HUES6 (cell line): Measurements from ENCODE around the gene SELENOP.

ENCODE experiments used
- H3K27ac ChIP-seq: 2 replicates; pipeline ENCODE4 v1.7.0; 2013; ENCODE audit warnings: low read depth, mild to moderate bottlenecking, low read length, inconsistent platforms
- H3K27me3 ChIP-seq: 2 replicates; pipeline ENCODE4 v1.6.1; 2013; ENCODE audit warnings: low read length; ENCODE audit not compliant: control insufficient read depth, insufficient read depth
- H3K36me3 ChIP-seq: 2 replicates; pipeline ENCODE4 v1.6.1; 2013; ENCODE audit warnings: low read length; ENCODE audit not compliant: control insufficient read depth, insufficient read depth
- H3K4me1 ChIP-seq: 2 replicates; pipeline ENCODE4 v1.6.1; 2013; ENCODE audit warnings: low read length; ENCODE audit not compliant: control insufficient read depth, insufficient read depth
- H3K4me3 ChIP-seq: 2 replicates; pipeline ENCODE4 v1.5.1; 2013; ENCODE audit warnings: low read depth, low read length
- H3K9ac ChIP-seq: one replicate; pipeline ENCODE4 v1.6.1; 2013; ENCODE audit warnings: mild to moderate bottlenecking, low read length
- H3K9me3 ChIP-seq: 2 replicates; pipeline ENCODE4 v1.6.1; 2013; ENCODE audit warnings: low read depth, low read length; ENCODE audit not compliant: control insufficient read depth, insufficient read depth

The SELENOP gene

GRCh38 chr5:42807722-42808447 lies 3.8 kb downstream of the SELENOP start:
- H3K27ac ChIP-seq, result no peak overlapping the region
- H3K27me3 ChIP-seq, result no peaks in the 10 kb centered on the region
- peaks cover 10% of the 10 kb centered on the region; the same call in 1 of the 2 replicates for H3K36me3 ChIP-seq
- H3K9me3 ChIP-seq, result no peaks in the 10 kb centered on the region
- peaks cover 19% of the 10 kb centered on the region for H3K4me1 ChIP-seq
- no peak overlapping the region for H3K4me3 ChIP-seq
- H3K9ac ChIP-seq, result no peak overlapping the region

- H3K9ac ChIP-seq, result no peak overlapping the region
- H3K9me3 ChIP-seq, result no peaks in the 10 kb centered on the region
- no peaks in the 10 kb centered on the region for H3K27me3 ChIP-seq
- H3K4me3 ChIP-seq, result no peak overlapping the region
- H3K4me1 ChIP-seq, result peaks cover 8% of the 10 kb centered on the region; the same call in 1 of the 2 replicates
- H3K36me3 ChIP-seq, result peaks cover 10% of the 10 kb centered on the region; the same call in 1 of the 2 replicates
- H3K27ac ChIP-seq, result no peak overlapping the region
Observed at GRCh38 chr5:42806701-42807262, 4.9 kb downstream of the SELENOP start.

DNA sequence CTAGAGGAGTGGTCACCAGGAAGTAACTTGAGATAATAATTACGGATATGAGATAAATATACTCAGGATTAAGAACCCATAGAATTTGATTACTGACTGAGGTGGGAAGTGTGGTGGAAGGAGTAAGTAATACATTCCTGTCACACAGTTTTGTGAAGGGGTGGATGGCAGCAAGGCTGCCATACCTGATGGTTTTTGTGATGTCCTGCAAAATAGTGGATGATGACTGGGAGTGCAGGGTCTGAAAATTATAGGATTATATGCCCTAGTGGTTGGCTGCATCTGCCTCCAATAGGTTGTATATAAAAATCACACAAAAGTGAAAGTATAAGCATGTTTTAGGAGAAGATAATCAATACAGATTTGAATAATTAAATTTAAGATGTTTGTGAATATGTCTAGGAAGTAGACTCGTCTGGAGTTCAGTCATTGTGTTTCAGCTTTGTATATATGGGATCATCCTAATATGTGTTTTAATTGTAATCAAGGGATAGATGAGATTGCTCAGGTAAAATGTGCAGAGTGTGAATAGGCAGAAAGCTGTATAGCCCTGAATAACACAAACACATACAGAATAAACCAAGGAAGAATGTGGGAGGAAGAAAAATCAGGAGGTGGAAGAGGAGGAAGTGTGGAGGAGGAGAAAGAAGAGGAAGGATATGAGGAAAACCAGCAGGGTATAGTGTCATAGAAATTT lies 5.5 kb downstream of the SELENOP start:
- Histone ChIP-seq H3K9ac (no peak overlapping the region), H3K27me3 (no peaks in the 10 kb centered on the region), H3K9me3 (no peaks in the 10 kb centered on the region), H3K36me3 (peaks cover 11% of the 10 kb centered on the region; the same call in 1 of the 2 replicates), H3K27ac (no peak overlapping the region), H3K4me3 (no peak overlapping the region), H3K4me1 (peaks cover 3% of the 10 kb centered on the region; the same call in 1 of the 2 replicates)

- H3K9ac ChIP-seq, result no peak overlapping the region
- no peak overlapping the region for H3K27ac ChIP-seq
- H3K4me3 ChIP-seq, result no peak overlapping the region
- H3K36me3 ChIP-seq, result peaks cover 17% of the 10 kb centered on the region; the same call in 1 of the 2 replicates
- H3K4me1 ChIP-seq, result no peaks in the 10 kb centered on the region
- H3K9me3 ChIP-seq, result no peaks in the 10 kb centered on the region
- no peaks in the 10 kb centered on the region for H3K27me3 ChIP-seq
Observed at GRCh38 chr5:42804717-42805339, 6.9 kb downstream of the SELENOP start.

DNA sequence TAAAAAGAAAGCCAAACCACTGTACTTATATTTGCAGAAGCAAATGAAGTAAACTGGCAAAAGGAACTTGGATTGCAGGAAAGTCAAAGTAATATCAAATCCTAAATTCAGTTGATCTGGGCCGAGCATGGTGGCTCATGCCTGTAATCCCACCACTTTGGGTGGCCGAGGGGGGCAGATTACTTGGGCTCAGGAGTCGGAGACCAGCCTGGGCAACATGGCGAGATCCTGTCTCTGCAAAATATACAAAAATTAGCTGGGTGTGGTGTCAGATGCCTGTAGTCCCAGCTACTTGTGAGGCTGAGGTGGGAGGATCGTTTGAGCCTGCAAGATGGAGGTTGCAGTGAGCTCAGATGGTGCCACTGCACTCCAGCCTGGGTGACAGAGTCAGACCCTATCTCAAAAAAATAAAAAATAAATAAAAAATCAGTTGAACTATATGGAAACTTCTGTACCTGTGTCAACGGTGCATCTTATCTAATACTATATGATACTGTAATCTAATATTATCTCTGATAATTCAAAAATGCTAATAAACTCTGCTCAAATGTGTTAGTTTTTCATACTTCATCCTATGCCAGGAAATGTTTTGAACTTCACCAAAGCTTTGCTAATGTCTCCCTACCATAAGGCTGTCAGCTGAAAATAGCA lies 10.1 kb downstream of the SELENOP start:
- no peaks in the 10 kb centered on the region for H3K27me3 ChIP-seq
- no peak overlapping the region for H3K27ac ChIP-seq
- H3K4me3 ChIP-seq, result no peak overlapping the region
- H3K9ac ChIP-seq, result no peak overlapping the region
- H3K36me3 ChIP-seq, result peaks cover 17% of the 10 kb centered on the region; the same call in 1 of the 2 replicates
- no peaks in the 10 kb centered on the region for H3K4me1 ChIP-seq
- peaks cover 4% of the 10 kb centered on the region; the same call in 1 of the 2 replicates for H3K9me3 ChIP-seq

- Histone ChIP-seq H3K27me3 (no peaks in the 10 kb centered on the region), H3K36me3 (peaks cover 11% of the 10 kb centered on the region; the same call in 1 of the 2 replicates), H3K27ac (no peak overlapping the region), H3K9me3 (peaks cover 4% of the 10 kb centered on the region; the same call in 1 of the 2 replicates), H3K4me3 (no peak overlapping the region), H3K4me1 (no peaks in the 10 kb centered on the region), H3K9ac (no peak overlapping the region)
Observed at GRCh38 chr5:42800748-42801330, 10.9 kb downstream of the SELENOP start.

DNA sequence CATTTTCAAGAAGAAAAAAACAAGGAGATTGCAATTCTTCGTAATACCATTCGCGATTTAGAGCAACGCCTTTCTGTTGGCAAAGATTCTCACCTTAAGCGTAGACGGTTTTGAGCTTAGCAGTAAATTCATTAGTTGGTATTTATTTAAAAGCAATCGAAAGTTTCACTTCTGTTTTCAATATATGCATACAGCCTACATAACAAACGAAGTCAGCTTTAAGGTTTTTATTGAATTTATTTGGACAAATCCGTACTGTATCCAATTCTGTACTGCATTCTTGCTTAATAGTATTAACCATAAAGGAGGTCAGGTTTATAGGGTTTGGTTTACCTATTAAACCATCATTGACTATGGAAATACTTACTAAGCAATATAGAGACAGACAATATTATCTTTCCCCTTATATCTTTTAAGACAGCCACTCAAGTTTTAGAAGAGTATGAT lies 12.0 kb downstream of the SELENOP start:
- H3K4me3 ChIP-seq, result no peak overlapping the region
- H3K27ac ChIP-seq, result no peak overlapping the region
- no peaks in the 10 kb centered on the region for H3K27me3 ChIP-seq
- H3K36me3 ChIP-seq, result peaks cover 7% of the 10 kb centered on the region; the same call in 1 of the 2 replicates
- H3K9ac ChIP-seq, result no peak overlapping the region
- no peaks in the 10 kb centered on the region for H3K4me1 ChIP-seq
- peaks cover 4% of the 10 kb centered on the region; the same call in 1 of the 2 replicates for H3K9me3 ChIP-seq

GRCh38 chr5:42799241-42799608 lies 12.5 kb downstream of the SELENOP start:
- no peak overlapping the region for H3K9ac ChIP-seq
- no peaks in the 10 kb centered on the region for H3K4me1 ChIP-seq
- peaks cover 4% of the 10 kb centered on the region; the same call in 1 of the 2 replicates for H3K9me3 ChIP-seq
- no peaks in the 10 kb centered on the region for H3K27me3 ChIP-seq
- peaks cover 7% of the 10 kb centered on the region; the same call in 1 of the 2 replicates for H3K36me3 ChIP-seq
- no peak overlapping the region for H3K4me3 ChIP-seq
- no peak overlapping the region for H3K27ac ChIP-seq

DNA sequence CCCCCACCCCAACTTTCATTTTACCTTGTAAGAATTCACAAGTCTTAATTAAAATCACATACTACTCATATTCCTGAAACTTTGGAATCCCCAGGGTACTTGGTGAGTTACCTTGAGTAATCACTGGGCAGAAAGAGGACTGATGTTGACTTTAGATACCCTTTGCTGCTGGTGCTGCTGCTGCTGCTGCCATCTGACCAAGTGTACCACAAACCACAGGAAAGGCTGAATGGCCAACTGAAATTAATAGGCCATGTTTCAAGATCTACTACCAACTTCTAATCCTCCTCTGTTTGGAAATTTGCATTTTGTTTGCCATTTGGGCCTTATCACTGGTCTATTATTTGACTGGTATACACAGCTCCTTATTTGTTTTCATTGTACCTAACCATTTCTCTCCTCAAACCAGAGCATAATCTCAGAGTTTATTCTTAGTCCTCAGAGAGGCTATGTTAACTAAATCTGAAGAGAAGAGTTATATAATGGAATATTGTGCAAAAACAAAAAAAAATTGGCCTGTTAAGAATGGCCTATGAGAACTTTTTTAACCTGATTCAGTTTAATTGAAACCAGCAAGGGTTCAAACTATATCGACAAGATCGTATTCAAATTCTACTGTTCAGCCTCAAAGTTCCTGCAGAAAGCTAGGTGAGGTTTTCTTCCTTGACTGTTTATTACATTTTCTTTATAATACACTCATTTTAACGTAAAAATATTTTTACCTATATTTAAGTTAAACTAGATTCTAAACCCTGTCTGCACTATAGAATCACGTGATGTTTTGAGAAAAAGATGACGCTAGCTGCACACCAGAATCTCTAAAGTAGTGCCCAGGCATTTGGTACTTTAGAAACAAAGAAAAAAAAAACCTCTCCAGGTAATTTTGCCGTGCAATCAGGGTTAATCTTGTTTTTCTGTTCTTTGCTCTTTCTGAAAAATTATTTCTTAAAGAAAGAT lies 13.1 kb downstream of the SELENOP start:
- Histone ChIP-seq H3K27me3 (no peaks in the 10 kb centered on the region), H3K27ac (no peak overlapping the region), H3K4me3 (no peak overlapping the region), H3K4me1 (no peaks in the 10 kb centered on the region), H3K9me3 (peaks cover 4% of the 10 kb centered on the region; the same call in 1 of the 2 replicates), H3K9ac (no peak overlapping the region), H3K36me3 (peaks cover 7% of the 10 kb centered on the region; the same call in 1 of the 2 replicates)
